ENCODE results near the gene MTA1. TPM values are rescaled to one million over a fixed set of nuclear protein-coding genes. Genes with fewer than 3 reads are reported as not detected.
A peak's percentile ranks its signal among the peaks of the same experiment; 100 is the strongest.

Gene MTA1
- total RNA-seq, 1 experiment from 2014 or later: 238 TPM

DNA sequence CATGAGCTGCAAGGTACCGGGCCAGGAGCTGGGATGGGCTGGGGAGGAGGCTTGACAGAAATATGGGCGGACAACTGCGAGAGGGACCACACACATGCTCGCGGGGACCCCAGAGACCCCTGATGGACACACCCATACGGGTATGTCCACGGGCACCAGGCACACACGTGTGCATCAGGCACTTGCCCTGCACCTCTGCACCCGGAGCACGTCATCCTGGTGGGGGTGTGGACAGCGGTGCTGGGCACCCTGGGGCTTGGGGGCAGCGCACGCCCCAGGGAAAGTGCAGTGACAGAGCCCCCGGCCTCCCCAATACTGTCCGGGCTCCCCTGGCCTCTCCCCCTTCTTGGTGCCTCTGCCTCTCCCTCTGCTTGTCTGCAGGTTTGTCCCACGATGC lies 65.4 kb downstream of the MTA1 start:
- no peaks in the 10 kb centered on the region for H3K27me3 ChIP-seq (replicated peaks; ENCODE audit: insufficient read depth, low read depth, low read length, poor library complexity)
- H3K9me3 ChIP-seq (ENCODE audit: low read depth, low read length, poor library complexity, severe bottlenecking): no peaks in the 10 kb centered on the region
- CTCF ChIA-PET: no interaction called here
- intact Hi-C loops (cut with micrococcal nuclease; ENCODE audit: unreplicated experiment): no loop called here
- no peak for TF ChIP-seq EZH2 (IDR thresholded peaks at IDR 0.05; ENCODE audit: borderline replicate concordance, low read depth, low read length, poor library complexity, severe bottlenecking)
- TF ChIP-seq, protein P1, sequence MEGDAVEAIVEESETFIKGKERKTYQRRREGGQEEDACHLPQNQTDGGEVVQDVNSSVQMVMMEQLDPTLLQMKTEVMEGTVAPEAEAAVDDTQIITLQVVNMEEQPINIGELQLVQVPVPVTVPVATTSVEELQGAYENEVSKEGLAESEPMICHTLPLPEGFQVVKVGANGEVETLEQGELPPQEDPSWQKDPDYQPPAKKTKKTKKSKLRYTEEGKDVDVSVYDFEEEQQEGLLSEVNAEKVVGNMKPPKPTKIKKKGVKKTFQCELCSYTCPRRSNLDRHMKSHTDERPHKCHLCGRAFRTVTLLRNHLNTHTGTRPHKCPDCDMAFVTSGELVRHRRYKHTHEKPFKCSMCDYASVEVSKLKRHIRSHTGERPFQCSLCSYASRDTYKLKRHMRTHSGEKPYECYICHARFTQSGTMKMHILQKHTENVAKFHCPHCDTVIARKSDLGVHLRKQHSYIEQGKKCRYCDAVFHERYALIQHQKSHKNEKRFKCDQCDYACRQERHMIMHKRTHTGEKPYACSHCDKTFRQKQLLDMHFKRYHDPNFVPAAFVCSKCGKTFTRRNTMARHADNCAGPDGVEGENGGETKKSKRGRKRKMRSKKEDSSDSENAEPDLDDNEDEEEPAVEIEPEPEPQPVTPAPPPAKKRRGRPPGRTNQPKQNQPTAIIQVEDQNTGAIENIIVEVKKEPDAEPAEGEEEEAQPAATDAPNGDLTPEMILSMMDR (conservative IDR thresholded peaks at IDR 0.05; ENCODE audit: low read depth, low read length): no peak
- H3K4me1 ChIP-seq (ENCODE audit: insufficient read depth, low read length, poor library complexity, severe bottlenecking): peaks cover 44% of the 10 kb centered on the region
- no peaks in the 10 kb centered on the region for H3K36me3 ChIP-seq (ENCODE audit: insufficient read depth, low read length, poor library complexity, severe bottlenecking)
- H3K27ac ChIP-seq (ENCODE audit: low read depth, low read length, poor library complexity, severe bottlenecking): no peak overlapping the region
- no peak for DNase-seq (ENCODE audit: low spot score)
- no peak overlapping the region for H3K4me3 ChIP-seq (ENCODE audit: low read depth, low read length, poor library complexity, severe bottlenecking)
- BruUV-seq (replicated peaks): no TSS peak
- POLR2A ChIA-PET (ENCODE audit: low non-redundant PET): no interaction called here

DNA sequence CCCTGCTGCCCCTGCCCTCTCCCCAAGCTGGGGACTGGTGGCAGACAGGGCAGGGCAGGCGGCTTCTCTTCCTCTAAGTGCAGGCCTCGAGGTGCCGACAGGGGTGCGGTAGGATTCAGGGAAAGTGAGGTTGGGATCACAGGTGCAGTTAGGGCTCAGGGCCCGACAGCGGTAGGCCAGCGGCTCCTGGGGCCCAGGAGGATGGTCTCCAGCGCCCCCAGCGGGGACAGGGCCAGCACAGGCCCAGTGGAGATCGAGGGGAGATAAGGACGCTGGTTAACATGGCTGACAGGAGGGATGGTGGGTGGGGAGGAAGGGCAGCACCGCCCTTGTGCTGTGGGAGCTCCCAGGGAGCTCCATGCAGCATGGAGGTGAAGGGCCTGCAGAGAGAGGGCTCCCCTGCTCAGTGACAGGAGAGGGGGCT lies 66.1 kb downstream of the MTA1 start:
- intact Hi-C loops (cut with micrococcal nuclease; ENCODE audit: unreplicated experiment): no loop called here
- ChIA-PET CTCF (no interaction called here), POLR2A (ENCODE audit: low non-redundant PET) (no interaction called here)
- Histone ChIP-seq H3K27me3 (replicated peaks; ENCODE audit: insufficient read depth, low read depth, low read length, poor library complexity) (no peaks in the 10 kb centered on the region), H3K4me3 (ENCODE audit: low read depth, low read length, poor library complexity, severe bottlenecking) (no peak overlapping the region), H3K27ac (ENCODE audit: low read depth, low read length, poor library complexity, severe bottlenecking) (no peak overlapping the region), H3K9me3 (ENCODE audit: low read depth, low read length, poor library complexity, severe bottlenecking) (no peaks in the 10 kb centered on the region), H3K36me3 (ENCODE audit: insufficient read depth, low read length, poor library complexity, severe bottlenecking) (no peaks in the 10 kb centered on the region), H3K4me1 (ENCODE audit: insufficient read depth, low read length, poor library complexity, severe bottlenecking) (peaks cover 36% of the 10 kb centered on the region)
- TF ChIP-seq, protein P1 (conservative IDR thresholded peaks at IDR 0.05; ENCODE audit: low read depth, low read length): peak; percentile 39; the same call in 1 of the 2 replicates
- no peak for TF ChIP-seq EZH2 (IDR thresholded peaks at IDR 0.05; ENCODE audit: borderline replicate concordance, low read depth, low read length, poor library complexity, severe bottlenecking)
- DNase-seq (ENCODE audit: low spot score): peak; percentile 64
- BruUV-seq (replicated peaks): no TSS peak

DNA sequence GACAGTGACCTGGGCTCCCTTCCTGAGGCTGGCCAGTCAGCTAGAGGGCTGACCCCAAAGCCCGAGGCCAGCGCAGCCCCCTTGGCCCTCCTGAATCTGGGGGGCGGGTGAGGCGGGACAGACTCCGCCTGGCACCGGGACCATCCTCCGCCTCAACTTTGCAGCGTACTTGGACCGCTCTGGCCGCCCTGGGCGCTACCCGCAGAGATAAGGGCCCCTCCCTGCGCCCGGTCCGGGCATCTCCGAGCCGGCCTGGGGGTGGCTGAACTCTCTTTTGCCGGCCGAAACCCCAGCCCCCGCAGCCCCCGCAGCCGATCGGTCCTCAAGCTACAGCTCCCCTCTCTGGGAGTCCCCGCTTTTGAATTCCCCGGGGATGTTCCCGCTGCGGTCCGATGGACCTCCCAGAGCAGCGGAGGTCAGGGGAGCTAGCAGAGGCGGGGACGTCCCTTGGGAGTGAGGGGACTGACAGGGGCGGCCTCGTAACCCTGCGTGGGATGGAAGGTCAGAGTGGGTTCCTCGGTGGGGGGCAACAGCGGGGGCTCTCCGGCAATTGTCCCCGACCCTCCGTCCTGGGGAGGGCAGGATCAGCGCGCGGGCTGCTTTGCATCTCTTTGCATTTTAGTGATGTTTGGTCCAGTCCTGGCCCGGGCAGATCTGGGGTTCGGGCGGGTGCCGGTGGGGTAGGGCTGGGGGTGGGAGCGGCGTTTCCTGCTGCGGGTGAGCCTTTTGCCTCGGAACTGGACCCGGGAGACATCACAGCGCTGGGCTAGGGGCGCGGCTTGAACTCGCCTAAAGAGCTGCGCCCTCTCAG lies 66.7 kb downstream of the MTA1 start, which contains the start of gene CRIP1:
Gene CRIP1 (plus strand): TSS at position 724 of the 811 bp plus-strand sequence. CDS start 374 bp downstream, outside the sequence.
- ChIA-PET POLR2A (ENCODE audit: low non-redundant PET) (no interaction called here), CTCF (no interaction called here)
- no TSS peak for BruUV-seq (replicated peaks)
- H3K4me3 ChIP-seq (ENCODE audit: low read depth, low read length, poor library complexity, severe bottlenecking): peak within 1 kb of the TSS; percentile 58
- intact Hi-C loops (cut with micrococcal nuclease; ENCODE audit: unreplicated experiment): no loop called here
- no peaks in the 10 kb centered on the region for H3K9me3 ChIP-seq (ENCODE audit: low read depth, low read length, poor library complexity, severe bottlenecking)
- TF ChIP-seq, protein P1 (conservative IDR thresholded peaks at IDR 0.05; ENCODE audit: low read depth, low read length): 0 out of 2 replicates have a peak, but pooled peaks have one; percentile 0
- TF ChIP-seq EZH2 (IDR thresholded peaks at IDR 0.05; ENCODE audit: borderline replicate concordance, low read depth, low read length, poor library complexity, severe bottlenecking): no peak
- peak within 1 kb of the TSS; percentile 50 for H3K27ac ChIP-seq (ENCODE audit: low read depth, low read length, poor library complexity, severe bottlenecking)
- no peaks in the 10 kb centered on the region for H3K27me3 ChIP-seq (replicated peaks; ENCODE audit: insufficient read depth, low read depth, low read length, poor library complexity)
- H3K36me3 ChIP-seq (ENCODE audit: insufficient read depth, low read length, poor library complexity, severe bottlenecking): no peaks in the 10 kb centered on the region
- peaks cover 30% of the 10 kb centered on the region for H3K4me1 ChIP-seq (ENCODE audit: insufficient read depth, low read length, poor library complexity, severe bottlenecking)
- DNase-seq (ENCODE audit: low spot score): no peak
